Measurements from ENCODE around the gene DSC3.

DNA sequence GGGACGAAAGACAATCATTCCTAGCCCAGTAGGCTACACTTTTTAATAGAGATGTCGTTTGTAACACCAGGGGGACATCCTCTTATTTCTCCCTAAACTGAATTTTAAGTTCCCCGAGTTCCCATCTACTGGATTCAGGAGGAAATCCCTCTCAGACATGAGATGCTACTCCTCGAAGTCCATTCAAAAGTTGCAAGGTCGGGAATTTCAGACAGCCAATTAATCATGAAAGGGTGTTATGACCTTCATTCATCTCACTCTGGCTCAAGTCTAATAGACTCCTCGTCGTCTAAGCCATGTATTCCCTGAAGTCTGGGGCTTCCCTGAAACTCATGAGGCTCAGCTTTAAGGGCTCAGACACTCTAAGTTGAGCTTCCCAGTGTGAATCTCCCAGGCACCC is 1.2 kb upstream of the DSC3 start:
- TF ChIP-seq, protein P1, sequence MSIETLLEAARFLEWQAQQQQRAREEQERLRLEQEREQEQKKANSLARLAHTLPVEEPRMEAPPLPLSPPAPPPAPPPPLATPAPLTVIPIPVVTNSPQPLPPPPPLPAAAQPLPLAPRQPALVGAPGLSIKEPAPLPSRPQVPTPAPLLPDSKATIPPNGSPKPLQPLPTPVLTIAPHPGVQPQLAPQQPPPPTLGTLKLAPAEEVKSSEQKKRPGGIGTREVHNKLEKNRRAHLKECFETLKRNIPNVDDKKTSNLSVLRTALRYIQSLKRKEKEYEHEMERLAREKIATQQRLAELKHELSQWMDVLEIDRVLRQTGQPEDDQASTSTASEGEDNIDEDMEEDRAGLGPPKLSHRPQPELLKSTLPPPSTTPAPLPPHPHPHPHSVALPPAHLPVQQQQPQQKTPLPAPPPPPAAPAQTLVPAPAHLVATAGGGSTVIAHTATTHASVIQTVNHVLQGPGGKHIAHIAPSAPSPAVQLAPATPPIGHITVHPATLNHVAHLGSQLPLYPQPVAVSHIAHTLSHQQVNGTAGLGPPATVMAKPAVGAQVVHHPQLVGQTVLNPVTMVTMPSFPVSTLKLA (conservative IDR thresholded peaks at IDR 0.05) = no peak
- TF ChIP-seq ZNF224 (CRISPR knock-in tag; IDR thresholded peaks at IDR 0.05) = no peak
- TF ChIP-seq, protein P2, sequence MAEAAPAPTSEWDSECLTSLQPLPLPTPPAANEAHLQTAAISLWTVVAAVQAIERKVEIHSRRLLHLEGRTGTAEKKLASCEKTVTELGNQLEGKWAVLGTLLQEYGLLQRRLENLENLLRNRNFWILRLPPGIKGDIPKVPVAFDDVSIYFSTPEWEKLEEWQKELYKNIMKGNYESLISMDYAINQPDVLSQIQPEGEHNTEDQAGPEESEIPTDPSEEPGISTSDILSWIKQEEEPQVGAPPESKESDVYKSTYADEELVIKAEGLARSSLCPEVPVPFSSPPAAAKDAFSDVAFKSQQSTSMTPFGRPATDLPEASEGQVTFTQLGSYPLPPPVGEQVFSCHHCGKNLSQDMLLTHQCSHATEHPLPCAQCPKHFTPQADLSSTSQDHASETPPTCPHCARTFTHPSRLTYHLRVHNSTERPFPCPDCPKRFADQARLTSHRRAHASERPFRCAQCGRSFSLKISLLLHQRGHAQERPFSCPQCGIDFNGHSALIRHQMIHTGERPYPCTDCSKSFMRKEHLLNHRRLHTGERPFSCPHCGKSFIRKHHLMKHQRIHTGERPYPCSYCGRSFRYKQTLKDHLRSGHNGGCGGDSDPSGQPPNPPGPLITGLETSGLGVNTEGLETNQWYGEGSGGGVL (CRISPR knock-in tag; IDR thresholded peaks at IDR 0.05) = no peak
